Stimulated activated CD4-positive, alpha-beta T cell treated with anti-CD3 and anti-CD28 coated beads, TNF-alpha, amount 100 ng/mL, for 1 hour (primary cell): ENCODE data around the gene MLLT1.

Experiments
- DNase-seq, 3 donors: peaks; one replicate each; pipeline ENCODE4 v3.0.0-alpha.2; 2020; ENCODE audit warnings: low read depth in 3 of 3, low spot score in 1 of 3

The MLLT1 gene

DNA sequence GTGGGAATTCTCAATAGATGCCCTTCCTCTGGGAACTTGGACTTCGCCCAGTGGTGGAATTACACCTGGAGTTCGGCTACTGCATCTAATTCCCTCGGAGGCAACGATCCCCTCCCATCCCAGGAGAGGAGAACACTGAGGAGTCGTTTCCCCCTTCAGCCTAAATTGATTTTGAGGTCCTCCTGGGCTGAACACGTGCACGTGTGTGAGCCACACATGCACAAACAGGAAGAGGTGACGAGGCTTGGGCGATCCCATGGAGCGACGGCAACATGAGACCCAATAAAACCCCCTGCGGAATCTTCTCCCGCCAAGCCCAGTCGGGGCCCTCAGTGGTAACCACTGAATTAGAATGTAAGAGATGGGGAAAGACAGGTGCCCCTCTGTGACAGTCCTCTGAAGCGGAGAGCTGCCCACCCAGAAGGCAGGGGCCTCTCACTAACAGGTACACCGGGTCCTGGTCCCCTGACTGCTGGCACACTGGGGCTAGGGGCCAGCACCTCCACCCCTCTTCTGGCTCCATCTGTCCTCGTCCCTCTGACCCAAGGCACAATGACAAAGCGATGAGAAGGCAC lies 4.5 kb downstream of the MLLT1 start:
- no peak for DNase-seq

GRCh38 chr19:6274756-6275155 lies 5.0 kb downstream of the MLLT1 start:
- no peak for DNase-seq

- DNase-seq, result no peak
Observed at GRCh38 chr19:6273701-6274601, 5.8 kb downstream of the MLLT1 start.

- DNase-seq, result no peak
Observed at GRCh38 chr19:6272913-6273600, 6.7 kb downstream of the MLLT1 start.

DNA sequence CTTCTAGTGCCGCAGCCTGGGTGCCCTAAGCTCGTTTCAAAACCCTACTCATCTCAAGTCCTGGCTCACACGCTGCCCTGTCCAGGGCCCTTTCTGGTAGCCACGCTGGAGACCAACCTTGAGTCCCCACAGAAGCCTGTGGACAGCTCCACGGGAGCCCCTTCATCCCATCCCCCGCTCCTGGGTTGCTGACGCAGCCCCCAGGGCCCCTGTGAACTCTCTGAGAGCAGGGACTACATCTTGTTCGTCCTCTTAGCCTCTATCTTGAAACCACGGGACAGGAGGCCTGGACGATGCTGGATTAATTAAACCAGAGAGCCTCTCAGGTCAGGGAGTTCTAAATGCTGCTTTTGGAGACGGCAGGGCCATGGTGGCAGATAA lies 7.4 kb downstream of the MLLT1 start:
- DNase-seq, result no peak

- DNase-seq, result no peak
Observed at GRCh38 chr19:6271721-6272410, 7.9 kb downstream of the MLLT1 start.

DNA sequence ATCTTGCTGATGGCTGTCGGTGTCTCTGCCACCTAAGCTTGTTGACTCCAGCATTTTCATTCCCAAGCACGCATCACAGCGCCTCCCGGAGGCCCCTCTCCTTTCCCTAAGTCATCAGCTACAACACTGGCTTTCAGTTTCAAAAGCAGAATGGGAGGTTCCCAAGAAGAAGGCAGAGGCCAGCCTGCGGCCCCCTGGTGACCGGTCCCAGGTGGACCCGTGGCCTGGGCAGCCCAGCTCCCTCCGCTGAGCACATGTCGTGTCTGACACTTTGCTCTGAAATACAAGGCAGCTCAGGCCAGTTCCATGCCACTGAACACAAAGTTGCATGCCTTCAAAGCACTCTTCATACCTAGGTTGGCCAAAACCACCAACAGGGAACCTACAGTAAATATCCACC lies 8.5 kb downstream of the MLLT1 start:
- no peak for DNase-seq

DNA sequence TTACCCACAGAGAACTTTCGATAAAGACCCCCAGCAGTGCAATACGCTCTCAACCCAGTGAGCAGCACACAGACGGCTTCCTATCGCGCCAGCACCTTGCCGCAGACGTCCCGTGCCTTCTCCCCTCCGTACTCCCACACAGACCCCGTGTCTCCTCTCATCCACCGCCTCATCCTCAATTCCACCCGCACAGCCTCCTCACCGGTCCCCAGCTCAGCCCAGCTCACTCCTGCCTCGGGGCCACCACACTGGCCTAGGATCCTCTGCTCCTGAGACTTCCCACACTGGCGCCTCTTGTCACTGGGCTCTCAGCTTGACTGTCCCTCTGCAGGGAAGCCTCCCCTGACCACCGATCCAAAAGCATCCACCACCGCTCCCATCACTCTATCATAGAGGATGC lies 9.0 kb downstream of the MLLT1 start:
- no peak for DNase-seq

DNA sequence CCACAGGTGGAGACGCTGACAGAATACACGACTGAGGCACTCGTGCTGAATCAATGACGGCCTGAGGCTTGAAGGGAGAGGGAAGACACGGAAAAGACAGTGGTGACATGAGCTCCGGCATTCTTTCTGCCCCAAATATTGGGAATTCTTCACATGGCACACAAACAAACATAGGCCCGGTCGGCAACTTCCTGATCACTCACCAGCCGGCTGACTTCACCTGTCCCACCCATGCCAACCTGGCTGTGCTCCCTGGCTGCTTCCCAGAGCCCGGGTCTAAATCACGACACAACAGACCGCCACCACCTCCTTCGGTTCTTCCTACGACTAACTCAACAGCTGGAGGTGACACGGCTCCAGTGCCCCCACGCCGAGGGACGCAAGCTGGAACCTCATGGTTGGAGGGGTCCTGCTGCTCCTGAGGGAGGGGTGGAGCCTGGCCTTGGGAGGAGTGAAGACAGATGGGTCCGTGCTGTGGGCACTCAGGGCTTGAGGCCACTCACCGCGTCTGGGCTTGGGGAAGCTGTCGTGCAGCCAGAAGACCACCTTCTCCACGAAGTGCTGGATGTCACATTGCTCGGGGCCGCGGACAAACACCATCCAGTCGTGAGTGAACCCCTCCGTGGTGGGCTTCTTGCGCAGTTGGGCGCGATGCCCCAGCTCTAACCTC lies 9.6 kb downstream of the MLLT1 start:
- no peak for DNase-seq

GRCh38 chr19:6269101-6269886 lies 10.5 kb downstream of the MLLT1 start:
- DNase-seq, result no peak

DNA sequence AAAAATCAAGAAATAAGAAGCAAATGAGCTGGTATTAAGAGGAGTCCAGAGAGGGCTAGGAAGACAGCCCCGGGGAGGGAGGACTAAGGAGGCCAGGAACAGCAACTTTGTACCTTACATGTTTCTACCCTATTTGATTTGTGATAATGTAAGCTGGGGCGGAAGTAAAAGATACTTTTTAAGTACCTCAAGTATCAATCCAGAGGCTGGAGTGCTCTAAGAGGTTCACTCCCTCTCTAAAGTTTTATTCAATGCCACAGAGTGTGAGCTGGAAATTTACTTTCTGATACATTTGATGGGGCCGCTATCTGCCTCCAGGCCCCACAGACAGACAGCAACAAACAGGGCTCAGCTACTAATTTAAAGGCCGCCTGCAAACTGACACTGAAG lies 11.4 kb downstream of the MLLT1 start:
- DNase-seq, result no peak

- DNase-seq, result no peak
Observed at GRCh38 chr19:6267552-6268381, 12.0 kb downstream of the MLLT1 start.

GRCh38 chr19:6264803-6265202 lies 15.0 kb downstream of the MLLT1 start:
- no peak for DNase-seq

DNA sequence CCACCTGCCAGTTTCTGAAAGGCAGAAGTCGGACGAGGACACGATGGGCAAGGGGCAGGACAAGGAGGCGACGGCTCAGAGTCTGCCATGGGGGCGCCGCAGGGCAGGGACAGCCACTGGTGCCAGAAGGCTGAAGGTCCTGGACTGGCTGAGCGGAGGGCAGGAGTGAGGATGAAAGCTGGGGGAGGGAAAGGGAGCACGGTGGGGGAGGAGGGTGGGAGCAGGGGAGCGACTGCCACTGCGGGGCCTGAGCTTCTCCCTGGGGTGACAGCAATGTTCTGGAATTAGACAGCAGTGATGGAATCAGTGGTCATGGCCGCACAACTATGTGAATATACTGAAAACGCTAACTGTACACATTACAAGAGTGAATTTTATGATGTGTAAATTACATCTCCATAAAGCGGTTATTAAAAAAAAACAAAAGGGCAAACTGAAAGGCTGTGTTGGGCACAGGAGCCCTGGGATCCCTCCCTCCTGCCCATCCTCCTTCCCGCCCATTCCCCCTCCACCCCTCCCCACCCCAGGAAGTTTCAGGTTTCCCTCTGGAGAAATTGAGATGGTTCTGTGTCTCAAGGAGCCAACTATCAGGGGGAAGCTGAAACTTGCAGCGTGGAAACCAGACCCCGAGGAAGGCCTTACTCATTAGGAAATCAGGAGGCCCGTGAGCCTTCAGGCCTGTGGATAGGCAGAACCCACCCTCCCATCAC lies 15.9 kb downstream of the MLLT1 start:
- DNase-seq, result no peak

DNA sequence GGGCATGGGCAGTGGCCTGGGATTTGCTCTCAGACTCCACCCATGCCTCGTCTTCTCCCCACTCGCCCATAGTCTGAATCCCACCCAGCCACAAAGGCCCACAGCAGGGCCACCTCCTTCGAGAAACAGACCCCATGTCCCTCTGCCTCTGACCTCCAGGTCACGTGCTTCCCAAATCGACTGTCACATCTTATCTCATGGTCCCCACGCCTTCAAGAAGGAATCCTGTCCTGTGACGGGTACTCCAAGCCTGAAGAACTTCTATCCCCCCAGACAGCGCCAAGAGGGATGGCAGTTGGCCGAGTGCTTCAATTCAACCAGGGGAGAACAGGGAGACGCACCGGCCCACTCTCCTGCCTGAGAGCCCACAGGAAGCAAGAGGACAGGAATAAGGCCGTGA lies 16.5 kb downstream of the MLLT1 start:
- no peak for DNase-seq

DNA sequence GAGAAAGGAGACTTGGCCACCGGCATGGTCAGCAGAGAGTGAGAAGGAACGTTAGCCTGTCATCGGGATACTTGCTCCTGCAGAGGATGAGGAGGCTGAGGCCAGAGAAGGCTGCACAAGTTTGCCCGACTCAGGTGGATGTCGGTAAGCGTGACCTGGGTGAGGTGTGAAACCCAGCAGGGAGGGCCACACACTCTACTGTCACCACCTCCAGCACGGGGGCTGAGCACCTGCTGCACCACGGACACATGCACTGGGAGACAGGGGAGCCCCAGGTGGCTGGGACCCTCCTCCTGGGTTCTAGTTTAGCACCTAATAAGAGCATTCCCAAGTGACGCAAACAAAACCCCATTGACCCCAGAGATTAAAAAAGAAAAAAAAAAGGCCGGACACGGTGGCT lies 17.3 kb downstream of the MLLT1 start:
- no peak for DNase-seq

- no peak for DNase-seq
Observed at GRCh38 chr19:6261883-6262282, 17.9 kb downstream of the MLLT1 start.

GRCh38 chr19:6260912-6261650 lies 18.7 kb downstream of the MLLT1 start:
- DNase-seq, result no peak
